ENCODE data around the gene UGGT2.
"Not testable (repeated sequence)": the region's sequence is repeated elsewhere in the genome, so short reads cannot be mapped to it uniquely, and the experiment has no call there.

The UGGT2 gene

DNA sequence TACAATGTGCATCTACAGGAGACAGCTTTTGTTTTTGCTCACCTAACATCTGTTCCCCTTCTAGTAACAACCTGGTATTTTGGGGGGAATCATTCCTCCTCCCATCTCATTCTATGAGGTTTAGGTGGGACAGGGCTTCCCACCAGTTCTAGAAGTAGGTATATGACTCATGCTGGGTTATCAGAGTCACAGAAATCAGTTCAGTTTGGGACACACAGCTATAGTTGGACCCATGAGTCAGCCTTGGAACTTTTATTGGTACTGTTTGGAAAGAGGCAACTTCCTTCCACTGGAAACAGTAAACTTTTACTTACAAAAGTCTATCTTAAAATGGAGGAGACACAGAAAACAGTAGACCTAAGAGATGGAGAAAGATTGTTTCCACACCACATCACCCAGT is 190.8 kb downstream of the UGGT2 start:
- no peak overlapping the region for H3K4me3 ChIP-seq (ENCODE audit: low read length)
- TF ChIP-seq, protein P1, sequence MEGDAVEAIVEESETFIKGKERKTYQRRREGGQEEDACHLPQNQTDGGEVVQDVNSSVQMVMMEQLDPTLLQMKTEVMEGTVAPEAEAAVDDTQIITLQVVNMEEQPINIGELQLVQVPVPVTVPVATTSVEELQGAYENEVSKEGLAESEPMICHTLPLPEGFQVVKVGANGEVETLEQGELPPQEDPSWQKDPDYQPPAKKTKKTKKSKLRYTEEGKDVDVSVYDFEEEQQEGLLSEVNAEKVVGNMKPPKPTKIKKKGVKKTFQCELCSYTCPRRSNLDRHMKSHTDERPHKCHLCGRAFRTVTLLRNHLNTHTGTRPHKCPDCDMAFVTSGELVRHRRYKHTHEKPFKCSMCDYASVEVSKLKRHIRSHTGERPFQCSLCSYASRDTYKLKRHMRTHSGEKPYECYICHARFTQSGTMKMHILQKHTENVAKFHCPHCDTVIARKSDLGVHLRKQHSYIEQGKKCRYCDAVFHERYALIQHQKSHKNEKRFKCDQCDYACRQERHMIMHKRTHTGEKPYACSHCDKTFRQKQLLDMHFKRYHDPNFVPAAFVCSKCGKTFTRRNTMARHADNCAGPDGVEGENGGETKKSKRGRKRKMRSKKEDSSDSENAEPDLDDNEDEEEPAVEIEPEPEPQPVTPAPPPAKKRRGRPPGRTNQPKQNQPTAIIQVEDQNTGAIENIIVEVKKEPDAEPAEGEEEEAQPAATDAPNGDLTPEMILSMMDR (conservative IDR thresholded peaks at IDR 0.05; ENCODE audit: low read length), result no peak
- no peak for DNase-seq (ENCODE audit: low read depth)

DNA sequence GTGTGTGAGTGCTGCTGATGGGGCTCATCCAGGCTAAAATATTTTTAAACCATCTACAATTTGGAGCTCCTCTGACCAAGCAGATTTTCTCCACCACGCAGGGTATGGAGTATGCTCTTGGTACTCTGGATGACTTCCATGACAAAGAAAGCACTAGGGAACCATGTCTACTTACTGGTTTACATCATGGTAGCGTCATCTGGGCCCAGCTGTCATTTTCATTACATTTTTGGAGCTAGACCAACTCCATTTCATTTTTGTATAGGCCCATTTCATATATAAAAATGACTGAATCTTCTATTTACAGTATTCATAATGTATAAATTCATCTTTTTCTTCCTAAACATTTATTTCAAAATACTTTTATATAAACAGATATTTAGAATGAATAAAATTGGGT is 191.9 kb downstream of the UGGT2 start:
- no peak overlapping the region for H3K4me3 ChIP-seq (ENCODE audit: low read length)
- TF ChIP-seq, protein P1 (conservative IDR thresholded peaks at IDR 0.05; ENCODE audit: low read length), result no peak
- no peak for DNase-seq (ENCODE audit: low read depth)

DNA sequence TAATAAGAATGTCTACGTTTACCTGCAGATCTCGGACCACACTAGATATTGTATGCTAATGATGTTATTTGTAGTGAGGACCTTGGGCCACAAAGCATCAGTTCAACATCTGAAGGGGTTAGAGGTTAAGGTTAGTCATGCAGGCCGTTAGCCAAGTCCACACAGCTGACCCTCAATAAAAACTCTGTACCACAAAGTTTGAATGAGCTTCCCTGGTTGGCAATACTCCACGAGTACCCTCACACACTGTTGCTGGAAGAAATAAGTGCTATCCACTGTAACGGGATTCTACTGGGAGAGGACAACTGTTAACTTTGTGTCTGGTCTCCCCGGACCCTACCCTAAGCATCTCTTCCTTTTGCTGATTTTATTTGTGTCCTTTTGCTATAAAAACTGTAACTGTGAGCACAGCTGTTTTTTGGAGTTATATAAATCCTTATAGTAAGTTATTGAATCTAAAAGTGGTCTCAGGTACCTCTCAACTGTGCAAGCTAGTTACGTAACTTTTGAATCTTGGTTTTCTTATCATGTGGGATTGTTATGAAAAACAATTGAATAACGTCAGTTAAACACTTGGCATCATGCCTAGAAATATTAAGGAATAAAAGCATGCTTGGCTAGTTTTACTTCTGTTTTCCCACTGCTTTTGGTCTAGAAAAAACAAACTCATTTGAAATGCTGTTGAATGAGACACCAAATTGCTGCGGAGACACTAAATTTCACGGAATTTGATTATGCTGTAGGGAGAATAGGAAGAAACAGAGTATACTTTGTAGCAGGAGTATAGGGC is 194.7 kb downstream of the UGGT2 start:
- no peak overlapping the region for H3K4me3 ChIP-seq (ENCODE audit: low read length)
- DNase-seq (ENCODE audit: low read depth), result no peak
- TF ChIP-seq, protein P1 (conservative IDR thresholded peaks at IDR 0.05; ENCODE audit: low read length), result no peak

DNA sequence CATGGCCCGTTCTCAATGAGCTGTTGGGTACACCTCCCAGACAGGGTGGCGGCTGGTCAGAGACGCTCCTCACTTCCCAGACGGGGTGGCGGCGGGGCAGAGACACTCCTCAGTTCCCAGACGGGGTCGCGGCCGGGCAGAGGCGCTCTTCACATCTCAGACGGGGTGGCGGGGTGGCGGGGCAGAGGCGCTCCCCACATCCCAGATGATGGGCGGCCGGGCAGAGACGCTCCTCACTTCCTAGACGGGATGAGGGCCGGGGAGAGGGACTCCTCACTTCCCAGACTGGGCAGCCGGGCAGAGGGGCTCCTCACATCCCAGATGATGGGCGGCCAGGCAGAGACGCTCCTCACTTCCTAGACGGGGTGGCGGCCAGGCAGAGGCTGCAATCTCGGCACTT is 207.5 kb downstream of the UGGT2 start:
- DNase-seq (ENCODE audit: low read depth); H3K4me3 ChIP-seq (ENCODE audit: low read length): not testable (repeated sequence)

DNA sequence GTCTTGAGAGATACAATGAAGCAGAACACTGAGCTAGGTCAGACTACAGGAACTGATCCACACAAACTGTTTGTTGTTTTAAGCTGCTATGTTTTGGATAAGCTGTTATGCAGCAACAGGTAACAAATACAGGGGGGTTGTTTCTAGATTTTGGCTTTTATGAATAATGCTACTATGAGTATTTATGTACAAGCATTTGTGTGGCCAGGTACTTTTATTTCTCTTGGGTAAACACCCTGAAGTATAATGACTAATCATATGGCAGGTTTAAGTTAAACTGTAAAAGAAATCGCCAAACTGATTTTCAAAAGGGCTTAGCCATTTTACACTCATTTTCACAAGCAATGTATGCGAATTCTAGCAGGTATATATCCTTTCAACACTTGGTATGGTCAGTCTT is 210.3 kb downstream of the UGGT2 start:
- TF ChIP-seq, protein P1 (conservative IDR thresholded peaks at IDR 0.05; ENCODE audit: low read length), result no peak
- no peak for DNase-seq (ENCODE audit: low read depth)
- H3K4me3 ChIP-seq (ENCODE audit: low read length), result no peak overlapping the region

DNA sequence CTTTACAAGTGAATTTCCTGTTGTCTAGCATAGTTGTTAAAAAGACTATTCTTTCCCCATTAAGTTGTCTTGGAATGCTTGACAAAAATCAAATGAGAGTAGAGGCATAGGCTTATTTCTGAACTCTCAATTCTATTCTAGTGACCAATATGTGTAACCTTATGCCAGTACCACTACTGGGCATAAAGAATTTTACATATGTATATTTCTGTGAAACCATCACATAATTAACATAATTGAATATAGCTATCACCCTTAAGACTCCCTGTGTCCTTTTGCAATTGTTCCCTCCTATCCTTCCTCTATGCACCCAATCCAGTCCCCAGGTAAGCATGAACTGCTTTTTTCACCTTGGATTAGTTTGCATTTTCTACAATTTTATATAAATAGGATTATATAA is 211.3 kb downstream of the UGGT2 start:
- TF ChIP-seq, protein P1 (conservative IDR thresholded peaks at IDR 0.05; ENCODE audit: low read length), result no peak
- H3K4me3 ChIP-seq (ENCODE audit: low read length), result no peak overlapping the region
- no peak for DNase-seq (ENCODE audit: low read depth)

DNA sequence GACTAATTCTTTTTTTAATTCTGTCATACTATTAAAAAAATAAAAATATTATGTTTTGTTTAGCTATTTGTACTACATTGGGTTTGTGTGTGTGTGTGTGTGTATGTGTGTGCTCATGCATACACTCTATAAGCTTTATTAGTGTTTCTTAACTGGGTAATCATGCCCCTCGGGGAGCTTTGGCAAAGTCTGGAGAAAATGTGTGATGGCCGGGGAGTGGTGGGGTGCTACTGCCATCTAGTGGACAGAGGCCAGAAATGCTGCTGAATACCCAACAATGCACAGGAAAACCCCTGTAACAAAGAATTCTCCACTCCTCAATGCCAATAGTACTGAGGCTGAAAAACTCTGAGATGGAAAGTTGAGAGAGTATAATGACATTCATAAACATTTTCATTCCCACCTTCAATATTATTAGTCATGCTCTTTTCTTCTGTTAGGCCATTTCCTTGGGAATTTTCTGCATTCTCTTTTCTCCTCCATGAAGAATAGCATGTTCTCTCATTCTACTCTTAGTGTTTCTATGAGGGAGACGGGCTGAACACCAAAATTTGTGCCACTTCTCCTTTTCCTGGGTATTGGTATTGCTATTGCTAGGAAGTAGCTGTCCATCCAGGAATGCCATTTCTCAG is 219.0 kb downstream of the UGGT2 start:
- no peak overlapping the region for H3K4me3 ChIP-seq (ENCODE audit: low read length)
- TF ChIP-seq, protein P1 (conservative IDR thresholded peaks at IDR 0.05; ENCODE audit: low read length), result peak; percentile 98
- DNase-seq (ENCODE audit: low read depth), result peak; percentile 58

Measured in AG10803 (cell line).